ENCODE results near the gene SRPRB. TPM values are rescaled to one million over a fixed set of nuclear protein-coding genes. Genes with fewer than 3 reads are reported as not detected.
A peak's percentile ranks its signal among the peaks of the same experiment; 100 is the strongest.

The SRPRB gene, protein sequence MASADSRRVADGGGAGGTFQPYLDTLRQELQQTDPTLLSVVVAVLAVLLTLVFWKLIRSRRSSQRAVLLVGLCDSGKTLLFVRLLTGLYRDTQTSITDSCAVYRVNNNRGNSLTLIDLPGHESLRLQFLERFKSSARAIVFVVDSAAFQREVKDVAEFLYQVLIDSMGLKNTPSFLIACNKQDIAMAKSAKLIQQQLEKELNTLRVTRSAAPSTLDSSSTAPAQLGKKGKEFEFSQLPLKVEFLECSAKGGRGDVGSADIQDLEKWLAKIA
- total RNA-seq (2014; rRNA removed; shearing (Covaris generic)), result 88.2 and 120 TPM in 2 replicates
- polyA plus RNA-seq (2015; cell fraction: cytosol; rRNA removed), result 47.8 and 51.2 TPM in 2 replicates
- polyA plus RNA-seq (2015; cell fraction: nucleus; rRNA removed), result 39.1 and 71.6 TPM in 2 replicates

DNA sequence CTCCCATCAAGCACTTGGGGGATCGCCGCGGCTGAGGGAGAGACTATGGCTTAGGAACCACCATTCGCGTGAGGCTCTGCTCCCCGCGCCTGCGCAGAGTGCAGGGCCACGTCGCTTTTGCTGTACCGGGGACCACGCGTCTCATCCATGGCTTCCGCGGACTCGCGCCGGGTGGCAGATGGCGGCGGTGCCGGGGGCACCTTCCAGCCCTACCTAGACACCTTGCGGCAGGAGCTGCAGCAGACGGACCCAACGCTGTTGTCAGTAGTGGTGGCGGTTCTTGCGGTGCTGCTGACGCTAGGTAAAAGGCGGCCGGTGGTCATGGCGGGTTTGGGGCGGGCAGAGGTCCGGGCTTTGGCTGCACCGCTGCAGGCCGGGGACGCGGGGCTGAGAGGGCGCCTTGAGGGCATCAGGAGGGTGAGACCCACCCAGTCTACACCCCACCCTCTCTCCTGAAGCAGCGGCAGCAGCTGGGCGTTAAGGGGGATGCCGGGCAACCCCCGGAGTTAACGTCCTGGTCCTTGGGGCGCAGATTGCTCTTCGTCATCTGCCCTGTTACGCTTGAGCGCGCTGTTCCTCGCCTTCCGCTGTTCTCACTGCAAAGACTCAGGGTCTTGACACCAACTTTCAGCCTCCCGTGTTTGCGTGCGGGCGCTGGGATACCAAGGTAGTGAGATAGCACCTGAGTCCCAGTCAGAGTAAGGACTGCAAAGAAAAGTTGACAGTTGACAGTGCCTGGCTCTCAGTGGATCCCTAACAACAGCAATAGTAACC lies at the start of gene SRPRB:
TSS of gene SRPRB (plus strand) at position 114 of the 774 bp plus-strand sequence. CDS start at position 148, 34 bp downstream.
- DNase-seq (ENCODE audit: low read depth), result peak; percentile 92

DNA sequence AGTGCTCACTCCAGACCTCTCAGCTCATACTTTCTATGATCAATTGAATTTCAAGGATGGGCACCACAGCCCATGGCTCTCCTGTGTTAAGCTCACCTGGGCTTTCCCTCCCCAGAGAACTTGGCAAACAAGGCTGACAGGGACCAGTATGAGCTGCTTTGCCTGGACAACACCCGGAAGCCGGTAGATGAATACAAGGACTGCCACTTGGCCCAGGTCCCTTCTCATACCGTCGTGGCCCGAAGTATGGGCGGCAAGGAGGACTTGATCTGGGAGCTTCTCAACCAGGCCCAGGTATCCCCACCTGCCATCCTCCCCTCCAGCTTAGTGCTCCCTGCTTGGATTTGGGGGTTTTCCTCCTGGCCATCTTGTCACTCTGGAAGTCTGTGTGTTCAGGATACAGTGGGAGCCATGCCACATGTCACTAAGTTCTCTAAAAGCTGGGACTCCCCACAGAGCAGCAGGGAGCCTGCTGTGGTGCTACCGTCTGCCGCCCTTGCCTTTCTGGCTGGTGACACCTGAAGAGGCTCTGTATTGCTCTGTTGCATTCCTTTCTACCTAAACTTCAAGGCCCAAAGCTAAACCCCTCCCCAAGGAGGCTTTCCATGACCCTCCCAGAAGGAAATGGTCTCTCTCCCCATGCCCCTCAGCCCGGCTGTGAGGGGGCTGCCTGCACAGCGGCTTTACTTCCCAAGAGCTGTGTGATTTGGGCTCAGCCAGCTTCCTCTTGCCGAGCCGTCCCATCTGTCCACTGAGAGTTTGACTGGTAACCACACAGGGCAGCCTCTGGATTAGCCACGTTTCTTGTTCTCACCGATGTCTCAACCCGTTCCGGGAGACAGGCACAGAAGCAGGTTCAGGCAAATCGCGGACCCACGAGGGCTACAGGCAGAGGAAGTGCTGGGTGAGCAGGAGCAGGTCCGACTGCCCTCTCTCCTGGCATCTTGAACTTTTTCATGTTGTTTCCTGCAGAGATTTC lies 48.6 kb upstream of the SRPRB start:
- no peak for DNase-seq (ENCODE audit: low read depth)

DNA sequence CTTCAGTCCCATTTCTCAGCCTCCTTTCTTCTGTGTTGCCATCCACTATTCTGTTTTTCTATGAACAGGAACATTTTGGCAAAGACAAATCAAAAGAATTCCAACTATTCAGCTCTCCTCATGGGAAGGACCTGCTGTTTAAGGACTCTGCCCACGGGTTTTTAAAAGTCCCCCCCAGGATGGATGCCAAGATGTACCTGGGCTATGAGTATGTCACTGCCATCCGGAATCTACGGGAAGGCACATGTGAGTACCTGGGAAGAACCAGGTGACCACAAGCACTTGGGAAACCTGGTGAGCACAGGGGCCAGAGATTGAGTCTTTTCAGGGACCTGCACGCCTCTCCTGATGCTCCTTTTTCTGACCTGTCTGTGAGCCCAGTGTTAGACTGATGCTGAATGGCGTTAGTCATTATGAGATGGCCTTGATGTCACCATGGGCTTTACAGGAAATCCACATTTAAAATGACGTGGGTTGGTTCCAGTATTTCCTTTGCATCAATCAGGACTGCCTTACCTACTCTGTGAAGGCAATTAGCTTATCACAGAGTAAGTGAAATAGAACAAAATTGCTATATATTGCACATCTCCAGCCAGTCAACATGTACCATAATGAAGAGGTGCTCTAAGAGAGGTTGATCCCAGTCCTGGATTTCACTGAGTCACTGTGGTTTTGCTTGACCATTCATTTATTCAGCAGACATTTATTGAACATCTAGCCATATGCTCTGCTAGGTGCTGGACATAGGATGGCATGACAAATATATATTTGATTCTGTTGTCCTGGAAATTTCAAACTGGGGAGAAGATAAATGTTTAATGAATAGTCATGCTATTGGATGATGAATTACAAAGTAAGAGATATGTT lies 47.7 kb upstream of the SRPRB start:
- DNase-seq (ENCODE audit: low read depth), result no peak

DNA sequence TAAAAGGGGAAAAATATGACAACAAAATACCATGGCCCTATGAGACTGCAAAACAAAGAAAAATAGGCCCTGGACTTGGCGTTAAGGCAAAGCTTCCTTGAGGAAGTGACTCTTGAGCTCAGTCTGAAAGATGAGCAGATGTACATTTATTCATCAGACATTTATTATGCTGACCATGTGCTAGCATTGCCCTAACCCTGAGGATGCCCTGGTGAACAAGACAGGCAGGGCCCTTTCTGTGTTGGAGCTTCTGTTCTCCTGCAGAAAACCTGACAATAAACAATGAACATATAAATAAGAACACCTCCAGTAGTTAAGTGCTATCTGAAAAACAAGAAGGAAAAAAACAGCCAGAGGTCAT lies 47.1 kb upstream of the SRPRB start:
- DNase-seq (ENCODE audit: low read depth), result no peak

DNA sequence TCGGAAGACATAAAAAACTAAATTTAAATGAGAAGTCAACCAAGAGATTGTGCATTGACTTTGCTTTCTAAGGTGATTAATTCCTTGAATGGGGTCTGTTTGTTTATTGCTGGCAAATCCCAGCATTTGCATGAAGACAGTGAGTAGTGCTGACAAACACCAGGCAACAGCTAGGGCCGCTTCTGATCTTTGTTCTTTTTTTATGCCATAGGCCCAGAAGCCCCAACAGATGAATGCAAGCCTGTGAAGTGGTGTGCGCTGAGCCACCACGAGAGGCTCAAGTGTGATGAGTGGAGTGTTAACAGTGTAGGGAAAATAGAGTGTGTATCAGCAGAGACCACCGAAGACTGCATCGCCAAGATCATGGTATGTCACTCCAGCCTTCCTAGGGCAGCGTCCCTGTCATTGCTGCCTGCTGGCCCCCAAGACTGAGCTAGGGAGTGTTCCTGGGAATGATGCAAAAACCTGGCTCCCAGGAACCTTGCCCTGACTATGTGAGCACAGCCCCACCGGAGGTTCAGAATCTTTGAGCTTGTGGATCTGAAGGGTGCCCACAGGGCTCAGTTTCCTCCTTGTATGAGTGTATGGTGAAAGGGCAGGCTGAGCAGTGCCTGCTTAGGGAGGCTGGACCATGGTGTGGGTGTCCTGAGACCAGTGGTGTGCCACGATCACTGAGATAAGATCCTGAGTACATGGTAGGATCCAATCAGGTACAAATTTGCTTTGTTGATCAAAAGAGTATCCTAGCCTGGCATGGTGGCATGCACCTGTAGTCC lies 46.5 kb upstream of the SRPRB start:
- DNase-seq (ENCODE audit: low read depth), result no peak

DNA sequence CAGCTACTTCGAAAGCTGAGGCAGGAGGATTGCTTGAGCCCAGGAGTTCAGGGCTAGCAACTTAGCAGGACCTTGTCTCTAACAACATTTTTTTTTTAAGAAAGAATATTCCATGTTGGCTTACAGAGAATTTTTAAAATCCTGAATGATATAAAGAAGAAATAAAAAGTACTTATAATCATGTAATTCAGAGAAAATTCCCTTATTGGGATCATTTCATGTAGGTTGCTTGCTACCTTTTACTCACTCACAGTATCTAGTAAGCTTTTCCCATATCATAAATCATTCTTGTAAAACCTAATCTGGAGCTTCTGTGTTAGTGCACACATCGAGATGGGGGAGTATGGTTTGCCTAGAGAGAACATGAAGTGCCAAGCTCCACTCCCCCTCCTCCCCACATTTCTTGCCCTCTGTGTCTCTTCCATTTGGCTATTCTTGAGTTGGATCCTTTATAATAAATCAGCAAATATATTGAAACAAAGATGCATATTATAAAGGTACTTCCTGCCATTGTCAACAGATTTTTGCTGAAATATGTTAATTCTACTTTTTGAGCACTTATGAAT lies 45.8 kb upstream of the SRPRB start:
- DNase-seq (ENCODE audit: low read depth), result no peak

DNA sequence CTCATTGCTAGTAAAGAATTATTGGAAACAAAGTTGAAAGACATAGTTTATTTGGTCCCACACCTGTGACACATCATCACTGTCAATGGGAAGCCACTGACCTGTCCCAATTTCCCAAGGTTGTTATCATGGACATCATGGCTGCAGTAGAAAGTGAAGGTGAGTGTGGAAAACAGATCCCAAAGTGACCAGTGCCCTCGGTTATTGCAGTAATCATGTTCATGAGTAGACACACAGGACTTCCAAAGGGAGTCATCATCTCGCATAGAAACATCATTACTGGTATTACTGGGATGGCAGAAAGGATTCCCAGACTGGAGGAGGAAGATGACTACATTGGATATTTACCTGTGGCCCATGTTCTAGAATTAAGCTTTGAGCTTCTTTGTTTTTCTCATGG lies 44.7 kb upstream of the SRPRB start:
- no peak for DNase-seq (ENCODE audit: low read depth)

DNA sequence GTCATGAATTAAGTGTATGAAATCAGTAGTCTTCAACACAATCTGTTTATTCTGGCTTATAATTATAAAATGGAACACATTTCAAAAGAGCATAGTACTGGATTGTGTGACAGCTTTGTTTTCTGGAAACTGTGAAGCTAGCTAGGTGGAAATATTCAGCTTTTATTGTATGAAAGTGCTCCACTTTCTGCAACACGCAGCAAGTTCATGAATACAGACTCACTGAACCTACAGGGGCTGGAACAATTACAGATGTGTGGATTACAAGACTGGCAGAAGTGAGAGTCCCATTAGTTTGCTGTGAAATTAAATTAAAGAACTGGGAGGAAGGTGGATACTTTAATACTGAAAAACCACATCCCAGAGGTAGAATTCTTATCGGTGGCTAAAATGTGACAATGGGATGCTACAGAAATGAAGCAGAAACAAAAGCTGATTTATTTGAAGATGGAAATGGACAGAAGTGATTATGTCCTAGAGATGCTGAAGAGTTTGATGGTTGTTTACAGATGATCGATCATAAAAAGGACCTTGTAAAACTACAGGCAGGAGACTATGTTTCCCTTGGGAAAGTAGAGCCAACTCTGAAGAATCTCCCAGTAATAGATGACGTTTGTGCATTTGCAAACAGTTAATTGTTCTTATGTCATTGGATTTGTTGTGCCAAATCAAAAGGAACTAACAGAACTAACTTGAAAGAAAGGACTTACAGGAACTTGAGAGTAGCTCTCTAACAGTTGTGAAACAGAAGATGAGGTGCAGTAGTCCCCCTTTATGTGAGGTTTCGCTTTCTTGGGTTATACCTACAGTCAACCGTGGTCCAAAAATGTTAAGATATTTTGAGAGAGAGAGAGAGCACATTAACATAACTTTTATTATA lies 43.8 kb upstream of the SRPRB start:
- DNase-seq (ENCODE audit: low read depth), result no peak

DNA sequence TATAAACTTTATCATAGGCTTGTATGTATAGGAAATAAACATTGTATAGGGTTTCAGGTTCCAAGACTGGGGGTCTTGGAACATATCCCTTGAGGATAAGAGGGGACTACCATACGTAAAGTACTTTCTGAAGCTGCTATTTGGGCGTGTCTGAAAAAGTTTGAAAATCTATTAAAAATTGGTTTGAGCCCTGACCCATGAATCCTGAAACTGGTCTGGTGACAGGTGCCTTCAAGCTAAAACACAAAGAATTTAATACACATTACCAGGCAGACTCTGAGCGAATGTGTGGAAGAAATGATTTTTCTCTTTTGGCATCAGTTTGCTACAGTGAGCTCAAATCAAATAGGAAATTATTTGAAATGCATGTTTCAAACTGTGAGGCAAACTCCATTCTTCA lies 43.1 kb upstream of the SRPRB start:
- no peak for DNase-seq (ENCODE audit: low read depth)

DNA sequence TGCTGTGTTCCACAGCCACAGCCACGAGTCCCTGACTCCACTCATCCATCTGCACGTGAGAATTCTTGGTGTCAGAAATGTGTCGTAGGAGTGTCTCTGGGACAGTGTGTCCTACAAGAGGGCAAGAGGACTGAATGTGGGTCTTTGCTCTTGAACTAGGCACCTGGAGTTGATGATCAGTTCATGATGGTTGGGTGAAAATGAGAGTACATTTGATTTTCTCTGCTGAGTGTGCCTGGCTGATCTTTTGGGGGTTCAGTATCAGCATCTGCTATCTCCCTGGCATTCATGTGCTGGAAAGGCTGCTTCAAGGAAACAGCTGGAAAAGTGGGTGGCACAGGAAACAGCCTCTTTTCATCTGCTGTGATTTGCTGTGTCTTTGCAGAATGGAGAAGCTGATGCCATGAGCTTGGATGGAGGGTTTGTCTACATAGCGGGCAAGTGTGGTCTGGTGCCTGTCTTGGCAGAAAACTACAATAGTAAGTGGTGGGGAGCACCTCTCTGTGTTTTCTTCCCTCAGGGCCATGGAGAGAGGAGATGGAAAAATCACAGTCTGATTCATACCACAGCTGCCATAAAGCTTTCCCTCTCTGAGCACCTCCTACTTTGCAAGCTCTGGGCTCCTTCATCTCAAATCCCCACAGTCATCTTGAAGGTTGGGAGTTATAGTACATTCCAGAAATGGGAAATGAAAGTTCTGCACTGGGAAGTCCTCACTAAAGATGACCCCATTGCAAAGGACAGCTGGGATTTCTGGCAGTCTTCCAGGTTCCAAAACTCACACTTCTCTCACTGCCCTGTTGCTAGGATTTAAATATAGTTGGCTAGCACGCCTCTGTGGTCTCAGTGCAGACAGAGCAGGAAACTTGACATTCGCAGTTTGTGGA lies 41.6 kb upstream of the SRPRB start:
- no peak for DNase-seq (ENCODE audit: low read depth)

DNA sequence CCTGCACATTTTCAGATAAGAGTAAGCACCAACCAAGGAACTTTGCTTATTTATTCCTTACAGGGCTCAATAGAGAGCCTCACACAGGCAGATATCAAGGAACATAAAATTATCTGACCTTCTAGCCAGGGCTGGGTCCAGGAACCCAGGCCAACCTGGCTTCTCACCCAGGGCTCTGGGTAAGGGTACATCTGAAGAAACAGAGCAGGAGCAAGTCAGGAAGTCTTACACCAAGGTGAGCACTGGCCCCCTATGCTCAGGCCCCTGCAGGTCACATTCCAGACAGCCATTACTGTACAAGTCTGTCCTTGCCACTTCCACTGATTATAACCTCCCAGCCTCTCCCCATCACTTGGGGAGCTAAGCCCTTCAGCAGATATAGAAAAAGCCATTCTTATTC lies 40.4 kb upstream of the SRPRB start:
- DNase-seq (ENCODE audit: low read depth), result no peak

DNA sequence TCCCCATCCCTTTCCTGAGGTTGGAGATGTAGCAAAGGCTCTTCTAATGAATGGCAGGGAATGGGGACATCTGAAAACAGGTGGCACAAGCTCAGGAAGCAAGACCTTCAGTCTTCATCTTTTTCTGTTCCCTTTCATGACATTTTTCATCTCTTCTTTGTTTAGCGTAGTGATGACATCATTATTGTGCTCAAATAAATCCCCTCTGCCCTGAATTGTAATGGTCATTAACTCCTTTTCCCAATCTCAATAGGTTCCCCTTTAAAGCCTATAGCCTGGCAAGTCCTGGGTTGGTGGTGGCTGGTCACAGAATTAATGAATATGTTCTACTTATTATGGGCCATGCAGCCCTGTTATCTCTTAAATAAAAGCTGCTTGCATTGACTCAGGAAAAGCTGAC lies 38.0 kb upstream of the SRPRB start:
- no peak for DNase-seq (ENCODE audit: low read depth)

DNA sequence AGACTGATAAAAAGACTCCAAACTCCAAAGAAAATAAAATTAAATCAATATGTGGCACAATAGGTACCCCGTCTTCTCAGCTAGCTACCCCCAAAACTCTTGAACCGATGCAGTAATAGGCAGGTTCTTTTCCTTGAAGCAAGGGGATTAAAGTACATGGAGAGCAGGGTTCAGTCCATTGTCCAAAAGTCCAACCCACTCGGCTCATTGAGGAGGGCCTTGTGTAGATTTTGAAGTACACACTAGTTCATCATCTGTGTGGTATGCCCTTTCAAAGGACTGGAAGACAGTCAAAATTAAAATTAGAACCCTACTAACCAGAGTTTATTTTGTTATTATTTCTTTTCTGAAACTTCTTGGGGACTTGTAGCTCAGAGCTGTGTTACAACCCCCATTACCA lies 36.1 kb upstream of the SRPRB start:
- no peak for DNase-seq (ENCODE audit: low read depth)

DNA sequence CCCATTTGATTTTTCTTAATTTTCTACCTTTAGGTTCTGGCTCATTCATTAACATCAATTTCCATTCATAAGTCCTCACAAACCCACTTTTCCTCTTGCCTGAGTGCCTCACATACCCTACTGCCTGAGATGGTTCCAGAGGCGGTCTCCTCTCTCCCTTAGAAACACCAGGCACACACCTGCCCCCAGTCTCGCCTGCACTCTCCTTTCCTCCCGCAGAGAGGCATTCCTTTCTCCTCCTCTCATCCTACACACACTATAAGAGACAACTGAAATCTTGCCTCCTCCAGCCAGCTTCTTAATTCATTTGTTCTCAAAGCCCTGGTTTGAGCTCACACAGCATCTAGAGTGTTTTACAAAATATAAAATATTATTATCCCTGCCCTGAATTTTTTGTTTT lies 31.9 kb upstream of the SRPRB start:
- DNase-seq (ENCODE audit: low read depth), result no peak

DNA sequence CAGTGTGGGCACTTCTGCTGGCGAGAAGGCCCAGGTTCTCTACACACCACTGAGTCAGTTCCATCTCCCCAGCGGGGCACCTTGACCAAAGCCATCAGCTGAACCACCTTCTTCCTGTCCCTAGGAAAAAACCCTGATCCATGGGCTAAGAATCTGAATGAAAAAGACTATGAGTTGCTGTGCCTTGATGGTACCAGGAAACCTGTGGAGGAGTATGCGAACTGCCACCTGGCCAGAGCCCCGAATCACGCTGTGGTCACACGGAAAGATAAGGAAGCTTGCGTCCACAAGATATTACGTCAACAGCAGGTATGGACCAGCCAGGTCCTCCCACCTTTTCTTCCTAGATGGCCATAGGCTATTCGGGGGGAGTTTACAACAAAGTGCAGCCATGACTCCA lies 30.3 kb upstream of the SRPRB start:
- DNase-seq (ENCODE audit: low read depth), result no peak

DNA sequence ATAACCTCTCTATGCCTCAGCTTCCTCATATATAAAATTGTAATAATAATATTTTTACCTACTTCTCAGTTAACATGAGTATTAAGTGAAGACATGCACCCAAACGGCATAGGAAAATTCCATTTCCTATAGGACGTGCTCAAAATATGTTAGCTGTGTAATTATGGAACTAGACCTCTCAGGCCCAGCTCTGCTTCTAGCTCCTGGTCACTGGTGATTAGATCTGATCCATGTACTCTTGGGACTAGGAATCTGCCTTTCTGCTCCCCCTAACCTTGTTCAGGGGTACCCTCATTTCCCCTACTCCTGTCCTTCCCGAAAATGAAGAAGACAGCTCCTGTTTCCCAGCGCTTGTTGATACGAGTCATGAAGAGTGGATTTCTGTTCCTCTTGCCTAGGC lies 29.8 kb upstream of the SRPRB start:
- DNase-seq (ENCODE audit: low read depth), result no peak

DNA sequence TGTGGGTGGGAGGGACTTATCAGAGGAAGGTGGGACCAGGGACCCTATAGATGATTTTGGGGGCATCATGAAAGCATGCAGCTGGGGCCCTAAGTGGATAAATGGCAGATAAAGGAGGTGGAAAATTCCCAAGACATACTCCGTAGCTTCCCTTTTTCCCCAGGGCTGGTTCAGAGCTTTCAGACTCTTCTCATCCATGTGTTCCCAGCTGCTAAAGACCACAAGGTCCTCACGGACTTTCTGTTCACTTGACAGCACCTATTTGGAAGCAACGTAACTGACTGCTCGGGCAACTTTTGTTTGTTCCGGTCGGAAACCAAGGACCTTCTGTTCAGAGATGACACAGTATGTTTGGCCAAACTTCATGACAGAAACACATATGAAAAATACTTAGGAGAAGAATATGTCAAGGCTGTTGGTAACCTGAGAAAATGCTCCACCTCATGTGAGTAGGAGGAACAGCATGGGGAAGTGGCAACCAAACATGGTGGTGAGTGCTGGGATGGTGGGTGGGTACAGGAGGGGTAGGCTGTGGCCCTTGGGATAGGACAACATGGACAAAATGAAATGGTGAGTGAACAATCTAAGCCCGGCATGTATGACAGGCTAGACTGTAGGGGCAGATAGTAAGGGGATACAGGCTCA lies 28.7 kb upstream of the SRPRB start:
- no peak for DNase-seq (ENCODE audit: low read depth)

All from HT1080 (cell line).